Muscle of back (tissue), 11 donors: ENCODE measurements around the gene DERA. TPM values are rescaled to one million over a fixed set of nuclear protein-coding genes. Genes with fewer than 3 reads are reported as not detected.
"Not testable (repeated sequence)": the region's sequence is repeated elsewhere in the genome, so short reads cannot be mapped to it uniquely, and the experiment has no call there.

Experiments
- DNase-seq, 3 donors: peaks; one replicate each; pipeline versions ENCODE4 v3.0.0 to v3.0.0-alpha.2; 2013
- polyA plus RNA-seq, 10 donors: library from polyadenylated mRNA; unstranded; fragments of 120-200 nt; gene quantifications; one replicate each; pipeline ENCODE4 v1.2.1, GENCODE V29; 2013; ENCODE audit not compliant: insufficient read length in 10 of 10

Gene DERA
- polyA plus RNA-seq, 10 donors, result 28.7 to 39.1 (median 32.5) TPM

- no peak for DNase-seq
Measured at GRCh38 chr12:15897433-15897832, 13.7 kb upstream of the DERA start.

GRCh38 chr12:15899282-15899870 is 11.8 kb upstream of the DERA start:
- DNase-seq, result peak in 1 of 3 donors; percentile 32

GRCh38 chr12:15904378-15904920 is 6.7 kb upstream of the DERA start:
- no peak for DNase-seq

GRCh38 chr12:15910468-15910863 is 666 bp upstream of the DERA start:
- DNase-seq, result no peak

GRCh38 chr12:15911931-15912330 is 799 bp downstream of the DERA start:
- not testable (repeated sequence) for DNase-seq

GRCh38 chr12:15914131-15914530 is 3.0 kb downstream of the DERA start:
- DNase-seq, result not testable (repeated sequence)

GRCh38 chr12:15918066-15918465 is 6.9 kb downstream of the DERA start:
- DNase-seq, result no peak

- DNase-seq, result peak; percentile 29 to 82 (median 59)
Measured at GRCh38 chr12:15919418-15919817, 8.3 kb downstream of the DERA start.

- DNase-seq, result no peak
Measured at GRCh38 chr12:15924956-15925355, 13.8 kb downstream of the DERA start.

- peak in 1 of 3 donors; percentile 64 for DNase-seq
Measured at GRCh38 chr12:15928346-15928745, 17.2 kb downstream of the DERA start.

- no peak for DNase-seq
Measured at GRCh38 chr12:15928870-15929571, 17.9 kb downstream of the DERA start.

- no peak for DNase-seq
Measured at GRCh38 chr12:15931590-15932053, 20.5 kb downstream of the DERA start.

GRCh38 chr12:15932327-15932726 is 21.2 kb downstream of the DERA start:
- no peak for DNase-seq

GRCh38 chr12:15932971-15933370 is 21.8 kb downstream of the DERA start:
- DNase-seq, result no peak

- peak in 1 of 3 donors; percentile 6 for DNase-seq
Measured at GRCh38 chr12:15933751-15934150, 22.6 kb downstream of the DERA start.

- DNase-seq, result no peak
Measured at GRCh38 chr12:15936751-15937150, 25.6 kb downstream of the DERA start.

- no peak for DNase-seq
Measured at GRCh38 chr12:15937902-15938301, 26.8 kb downstream of the DERA start.

- no peak for DNase-seq
Measured at GRCh38 chr12:15939111-15939510, 28.0 kb downstream of the DERA start.

- no peak for DNase-seq
Measured at GRCh38 chr12:15942475-15942874, 31.3 kb downstream of the DERA start.

GRCh38 chr12:15943519-15943918 is 32.4 kb downstream of the DERA start:
- not testable (repeated sequence) for DNase-seq

- DNase-seq, result not testable (repeated sequence)
Measured at GRCh38 chr12:15948461-15948860, 37.3 kb downstream of the DERA start.

GRCh38 chr12:15955281-15955680 is 44.1 kb downstream of the DERA start:
- DNase-seq, result no peak

GRCh38 chr12:15956010-15956409 is 44.9 kb downstream of the DERA start:
- DNase-seq, result no peak
